A673 (cell line): Measurements from ENCODE around the gene CCDC6. TPM values are rescaled to one million over a fixed set of nuclear protein-coding genes. Genes with fewer than 3 reads are reported as not detected.

Experiments used
- BruUV-seq: library from RNA; stranded (reverse); fragments of 400-500 nt; replicated peaks from 2 replicates; lab custom pipeline; 2021; lab: Mats Ljungman, UMichigan
- CTCF ChIA-PET: fragments of 300-600 bp; sonication (Branson Sonifier 250); formaldehyde crosslinking; loops from one replicate; lab custom pipeline; 2022; ENCODE audit warnings: antibody characterized with exemption; lab: Charles Lee
- POLR2A ChIA-PET: fragments of 300-600 bp; sonication (Branson Sonifier 250); formaldehyde crosslinking; loops from one replicate; lab custom pipeline; 2022; ENCODE audit warnings: antibody characterized with exemption; ENCODE audit not compliant: low non-redundant PET; lab: Charles Lee
- DNase-seq: peaks from one replicate; pipeline ENCODE4 v3.0.0-alpha.2; 2015; ENCODE audit warnings: low spot score
- H3K27ac ChIP-seq: fragments of 200-600 bp; sonication (generic); 2 replicates; pipeline ENCODE4 v1.5.1; 2016; ENCODE audit warnings: mixed run types, low read depth, mild to moderate bottlenecking, mixed read lengths, antibody characterized with exemption, low read length; ENCODE audit not compliant: poor library complexity, severe bottlenecking
- H3K27me3 ChIP-seq: fragments of 200-600 bp; sonication (generic); replicated peaks from 2 replicates; pipeline ENCODE4 v1.6.1; 2017; ENCODE audit warnings: mixed run types, low read depth, mild to moderate bottlenecking, mixed read lengths, antibody characterized with exemption, low read length; ENCODE audit not compliant: insufficient read depth, poor library complexity
- H3K36me3 ChIP-seq: fragments of 200-600 bp; sonication (generic); 2 replicates; pipeline ENCODE4 v1.6.1; 2016; ENCODE audit warnings: mixed run types, mild to moderate bottlenecking, mixed read lengths, antibody characterized with exemption, low read length; ENCODE audit not compliant: insufficient read depth, poor library complexity, severe bottlenecking
- H3K4me1 ChIP-seq: fragments of 200-600 bp; sonication (generic); 2 replicates; pipeline ENCODE4 v1.6.1; 2017; ENCODE audit warnings: mixed run types, mild to moderate bottlenecking, mixed read lengths, antibody characterized with exemption, low read length; ENCODE audit not compliant: insufficient read depth, poor library complexity, severe bottlenecking
- H3K4me3 ChIP-seq: fragments of 200-600 bp; sonication (generic); 2 replicates; pipeline ENCODE4 v1.5.1; 2016; ENCODE audit warnings: low read depth, mixed run types, mild to moderate bottlenecking, mixed read lengths, low read length; ENCODE audit not compliant: poor library complexity, severe bottlenecking
- H3K9me3 ChIP-seq: fragments of 200-600 bp; sonication (generic); 2 replicates; pipeline ENCODE4 v1.6.1; 2016; ENCODE audit warnings: mixed run types, low read depth, mild to moderate bottlenecking, mixed read lengths, antibody characterized with exemption, low read length; ENCODE audit not compliant: poor library complexity, severe bottlenecking
- EZH2 ChIP-seq: fragments of 200-600 bp; sonication (generic); IDR thresholded peaks from 2 replicates; pipeline ENCODE4 v1.6.1; 2017; ENCODE audit warnings: borderline replicate concordance, low read depth, mild to moderate bottlenecking, mixed read lengths, antibody characterized with exemption, low read length; ENCODE audit not compliant: poor library complexity, severe bottlenecking
- intact Hi-C: fragments of 100-400 bp; cut with micrococcal nuclease; formaldehyde crosslinking; loops from one replicate; pipeline ENCODE4 v1.10.0; 2022; ENCODE audit not compliant: unreplicated experiment
- total RNA-seq: library from RNA; stranded (reverse); gene quantifications from 2 replicates; pipeline ENCODE4 v1.2.3, GENCODE V29; 2021
- TF ChIP-seq, protein P1 (sequence below): fragments of 300-800, 200-600 bp; sonication (generic); conservative IDR thresholded peaks from 2 replicates; pipeline ENCODE4 v1.5.1; 2017; ENCODE audit warnings: low read depth, mild to moderate bottlenecking, antibody characterized with exemption, low read length, moderate library complexity, mixed read lengths

CCDC6 gene
- total RNA-seq, 1 experiment from 2014 or later = 28.1 TPM

DNA sequence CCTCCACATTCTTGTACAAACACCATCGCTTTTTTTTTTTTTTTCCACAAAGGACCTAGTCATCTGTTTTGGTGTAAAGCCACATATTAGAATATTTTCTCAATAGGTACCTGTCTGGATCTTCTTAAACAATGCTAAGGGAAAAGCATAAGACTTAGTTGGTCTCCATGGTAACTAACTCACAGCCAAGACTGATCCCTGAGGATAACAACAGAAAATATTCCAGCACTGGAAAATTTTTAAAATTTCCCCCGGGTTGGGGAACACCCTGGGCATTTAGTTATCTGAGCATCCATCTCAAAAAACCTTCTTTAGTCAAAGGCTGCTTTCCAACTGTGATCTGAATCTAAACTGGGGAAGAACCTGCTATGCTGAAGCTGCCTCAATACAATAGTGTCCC is 43.7 kb upstream of the CCDC6 start:
- Histone ChIP-seq H3K27ac (no peak overlapping the region), H3K4me3 (no peak overlapping the region), H3K9me3 (no peaks in the 10 kb centered on the region), H3K27me3 (peaks cover 5% of the 10 kb centered on the region), H3K4me1 (no peaks in the 10 kb centered on the region), H3K36me3 (no peaks in the 10 kb centered on the region)
- TF ChIP-seq, protein P1, sequence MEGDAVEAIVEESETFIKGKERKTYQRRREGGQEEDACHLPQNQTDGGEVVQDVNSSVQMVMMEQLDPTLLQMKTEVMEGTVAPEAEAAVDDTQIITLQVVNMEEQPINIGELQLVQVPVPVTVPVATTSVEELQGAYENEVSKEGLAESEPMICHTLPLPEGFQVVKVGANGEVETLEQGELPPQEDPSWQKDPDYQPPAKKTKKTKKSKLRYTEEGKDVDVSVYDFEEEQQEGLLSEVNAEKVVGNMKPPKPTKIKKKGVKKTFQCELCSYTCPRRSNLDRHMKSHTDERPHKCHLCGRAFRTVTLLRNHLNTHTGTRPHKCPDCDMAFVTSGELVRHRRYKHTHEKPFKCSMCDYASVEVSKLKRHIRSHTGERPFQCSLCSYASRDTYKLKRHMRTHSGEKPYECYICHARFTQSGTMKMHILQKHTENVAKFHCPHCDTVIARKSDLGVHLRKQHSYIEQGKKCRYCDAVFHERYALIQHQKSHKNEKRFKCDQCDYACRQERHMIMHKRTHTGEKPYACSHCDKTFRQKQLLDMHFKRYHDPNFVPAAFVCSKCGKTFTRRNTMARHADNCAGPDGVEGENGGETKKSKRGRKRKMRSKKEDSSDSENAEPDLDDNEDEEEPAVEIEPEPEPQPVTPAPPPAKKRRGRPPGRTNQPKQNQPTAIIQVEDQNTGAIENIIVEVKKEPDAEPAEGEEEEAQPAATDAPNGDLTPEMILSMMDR = no peak
- TF ChIP-seq EZH2 = no peak
- BruUV-seq = no TSS peak
- intact Hi-C loops = no loop called here
- DNase-seq = no peak
- ChIA-PET POLR2A (no interaction called here), CTCF (no interaction called here)

DNA sequence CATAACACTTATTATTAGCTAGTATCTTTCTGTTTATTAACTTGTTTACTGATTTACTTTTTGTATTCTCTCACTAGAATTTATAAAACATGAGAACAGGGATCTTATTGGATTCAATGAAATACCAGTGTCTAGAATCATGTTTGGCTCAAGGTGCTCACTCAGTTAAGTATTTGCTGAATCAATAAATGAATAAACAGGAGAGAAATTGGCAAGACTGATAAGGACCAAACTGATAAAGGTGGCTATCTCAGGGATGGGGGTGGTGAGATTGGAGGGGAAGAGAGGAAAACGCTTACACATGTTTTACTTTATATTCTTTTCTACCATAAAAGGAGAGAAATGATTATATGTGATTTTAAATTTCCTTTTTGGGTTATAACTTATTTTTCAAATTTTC is 43.3 kb upstream of the CCDC6 start:
- Histone ChIP-seq H3K27ac (no peak overlapping the region), H3K4me3 (no peak overlapping the region), H3K27me3 (peaks cover 5% of the 10 kb centered on the region), H3K4me1 (no peaks in the 10 kb centered on the region), H3K36me3 (no peaks in the 10 kb centered on the region), H3K9me3 (no peaks in the 10 kb centered on the region)
- POLR2A ChIA-PET = no interaction called here
- TF ChIP-seq EZH2 = no peak
- TF ChIP-seq, protein P1 = no peak
- no peak for DNase-seq
- CTCF ChIA-PET = no interaction called here
- intact Hi-C loops = no loop called here
- BruUV-seq = no TSS peak

DNA sequence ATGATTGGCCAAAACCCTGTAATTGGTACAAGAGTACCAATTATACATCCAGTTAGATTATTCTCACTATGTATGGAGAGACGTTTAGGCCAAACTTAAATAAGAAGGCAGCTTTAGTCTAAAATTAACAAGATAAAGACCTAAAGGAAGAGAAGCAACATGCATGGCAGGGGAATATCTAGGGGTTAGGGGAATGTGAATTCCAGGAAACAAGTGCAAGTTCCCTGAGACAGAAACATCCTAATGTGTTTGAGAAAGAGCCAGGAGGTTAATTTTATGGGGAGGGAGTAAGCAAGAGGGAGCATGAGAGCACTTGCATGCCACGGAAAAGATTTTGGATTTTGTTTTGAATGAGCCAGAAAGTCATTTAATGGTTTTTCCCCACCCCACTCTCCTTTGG is 39.6 kb upstream of the CCDC6 start:
- ChIA-PET POLR2A (no interaction called here), CTCF (no interaction called here)
- no peaks in the 10 kb centered on the region for H3K9me3 ChIP-seq
- H3K4me3 ChIP-seq = no peak overlapping the region
- H3K27me3 ChIP-seq = no peaks in the 10 kb centered on the region
- no TSS peak for BruUV-seq
- intact Hi-C loops = no loop called here
- DNase-seq = no peak
- H3K4me1 ChIP-seq = no peaks in the 10 kb centered on the region
- H3K27ac ChIP-seq = no peak overlapping the region
- H3K36me3 ChIP-seq = no peaks in the 10 kb centered on the region
- TF ChIP-seq EZH2 = no peak
- TF ChIP-seq, protein P1 = no peak
